DND-41 (cell line): ENCODE results near the gene ROBO4.

ENCODE experiments used
- CTCF ChIP-seq: IDR thresholded peaks from 2 replicates; pipeline ENCODE4 v1.5.1; 2012; ENCODE audit warnings: borderline replicate concordance, low read length, moderate library complexity, mild to moderate bottlenecking; ENCODE audit not compliant: poor library complexity, severe bottlenecking; ENCODE audit errors: extremely low read depth
- EZH2 ChIP-seq: IDR thresholded peaks from 3 replicates; pipeline ENCODE4 v1.6.1; 2012; ENCODE audit warnings: borderline replicate concordance, low read depth, mild to moderate bottlenecking, moderate library complexity, low read length, inconsistent platforms; ENCODE audit not compliant: severe bottlenecking

GRCh38 chr11:124875401-124875800, 22.3 kb downstream of the ROBO4 start:
- TF ChIP-seq CTCF (no peak), EZH2 (no peak)
